Cardiac muscle cell (in vitro differentiated cells and primary cell): ENCODE data around the gene E2F8. TPM values are rescaled to one million over a fixed set of nuclear protein-coding genes. Genes with fewer than 3 reads are reported as not detected.
"Not testable (repeated sequence)": the region's sequence is repeated elsewhere in the genome, so short reads cannot be mapped to it uniquely, and the experiment has no call there.

Experiments used
- DNase-seq, 2 donors: peaks; one replicate each; pipeline versions ENCODE4 v3.0.0 to v3.0.0-alpha.2; 2010 to 2017; ENCODE audit warnings: low read depth in 1 of 2, low spot score in 1 of 2
- H3K27ac ChIP-seq: fragments of 200-600 bp; sonication (generic); 2 replicates; pipeline ENCODE4 v1.5.1; 2016
- H3K27me3 ChIP-seq: fragments of 200-600 bp; sonication (generic); 2 replicates; pipeline ENCODE4 v1.6.0; 2016; ENCODE audit warnings: control low read depth
- H3K36me3 ChIP-seq: fragments of 200-600 bp; sonication (generic); 2 replicates; pipeline ENCODE4 v1.5.1; 2016; ENCODE audit warnings: control low read depth
- H3K4me1 ChIP-seq: fragments of 200-600 bp; sonication (generic); 2 replicates; pipeline ENCODE4 v1.8.1; 2017; ENCODE audit warnings: low read depth, mild to moderate bottlenecking, mixed run types
- H3K4me3 ChIP-seq: fragments of 200-600 bp; sonication (generic); 2 replicates; pipeline ENCODE4 v1.5.1; 2016; ENCODE audit warnings: mild to moderate bottlenecking
- H3K9me3 ChIP-seq: fragments of 200-600 bp; sonication (generic); 2 replicates; pipeline ENCODE4 v1.5.1; 2017; ENCODE audit warnings: low read depth, mild to moderate bottlenecking, control low read depth
- polyA plus RNA-seq: library from polyadenylated mRNA; unstranded; fragments of >200 nt; fragmentation: Nextera tagmentation; extraction: Ambion mirVana; gene quantifications from 2 replicates; pipeline ENCODE4 v1.2.1, GENCODE V29; 2016
- total RNA-seq: library from RNA; depleted of rRNA; stranded (reverse); fragments of >200 nt; gene quantifications from 2 replicates; pipeline ENCODE4 v1.2.3, GENCODE V29; 2016
- TF ChIP-seq, protein P1 (sequence below): IDR thresholded peaks from 2 replicates; pipeline ENCODE4 v1.5.1; 2012; ENCODE audit warnings: low read depth, mild to moderate bottlenecking, low read length

Gene E2F8
- total and polyA plus RNA-seq, 2 experiments from 2014 or later: 5.8 to 11.2 TPM

DNA sequence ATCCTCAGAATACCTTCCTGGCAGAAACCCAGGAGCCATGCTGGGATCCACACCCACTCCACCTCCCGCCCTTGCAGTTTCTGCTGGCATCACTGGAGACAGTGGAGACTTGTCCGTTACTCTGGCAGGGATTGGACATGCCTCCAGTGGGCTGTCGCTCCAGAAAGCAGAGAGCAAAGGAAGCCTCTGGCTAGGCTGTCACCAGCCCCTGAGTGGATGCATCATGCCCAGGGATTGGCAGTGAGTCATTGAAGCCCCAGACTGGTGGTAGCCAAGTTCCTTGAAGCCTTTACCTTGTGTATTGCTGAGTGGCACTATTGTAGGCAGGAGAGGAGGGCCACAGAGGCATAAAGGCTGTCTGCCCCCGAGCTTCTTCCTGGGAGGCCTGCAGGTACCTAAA, 34.8 kb upstream of the E2F8 start:
- no peaks in the 10 kb centered on the region for H3K27me3 ChIP-seq
- no peaks in the 10 kb centered on the region for H3K9me3 ChIP-seq
- no peaks in the 10 kb centered on the region for H3K36me3 ChIP-seq
- no peak overlapping the region for H3K27ac ChIP-seq
- DNase-seq: no peak
- TF ChIP-seq, protein P1, sequence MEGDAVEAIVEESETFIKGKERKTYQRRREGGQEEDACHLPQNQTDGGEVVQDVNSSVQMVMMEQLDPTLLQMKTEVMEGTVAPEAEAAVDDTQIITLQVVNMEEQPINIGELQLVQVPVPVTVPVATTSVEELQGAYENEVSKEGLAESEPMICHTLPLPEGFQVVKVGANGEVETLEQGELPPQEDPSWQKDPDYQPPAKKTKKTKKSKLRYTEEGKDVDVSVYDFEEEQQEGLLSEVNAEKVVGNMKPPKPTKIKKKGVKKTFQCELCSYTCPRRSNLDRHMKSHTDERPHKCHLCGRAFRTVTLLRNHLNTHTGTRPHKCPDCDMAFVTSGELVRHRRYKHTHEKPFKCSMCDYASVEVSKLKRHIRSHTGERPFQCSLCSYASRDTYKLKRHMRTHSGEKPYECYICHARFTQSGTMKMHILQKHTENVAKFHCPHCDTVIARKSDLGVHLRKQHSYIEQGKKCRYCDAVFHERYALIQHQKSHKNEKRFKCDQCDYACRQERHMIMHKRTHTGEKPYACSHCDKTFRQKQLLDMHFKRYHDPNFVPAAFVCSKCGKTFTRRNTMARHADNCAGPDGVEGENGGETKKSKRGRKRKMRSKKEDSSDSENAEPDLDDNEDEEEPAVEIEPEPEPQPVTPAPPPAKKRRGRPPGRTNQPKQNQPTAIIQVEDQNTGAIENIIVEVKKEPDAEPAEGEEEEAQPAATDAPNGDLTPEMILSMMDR: no peak
- H3K4me3 ChIP-seq: no peak overlapping the region
- H3K4me1 ChIP-seq: no peaks in the 10 kb centered on the region

DNA sequence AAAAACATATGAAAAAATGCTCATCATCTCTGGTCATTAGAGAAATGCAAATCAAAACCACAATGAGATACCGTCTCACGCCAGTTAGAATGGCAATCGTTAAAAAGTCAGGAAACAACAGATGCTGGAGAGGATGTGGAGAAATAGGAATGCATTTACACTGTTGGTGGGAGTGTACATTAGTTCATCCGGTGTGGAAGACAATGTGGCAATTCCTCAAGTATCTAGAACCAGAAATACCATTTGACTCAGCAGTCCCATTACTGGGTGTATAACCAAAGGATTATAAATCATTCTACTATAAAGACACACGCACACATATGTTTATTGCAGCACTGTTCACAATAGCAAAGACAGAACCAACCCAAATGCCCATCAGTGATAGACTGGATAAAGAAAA, 32.5 kb upstream of the E2F8 start:
- DNase-seq: peak in 1 of 2 donors; percentile 24
- not testable (repeated sequence) for H3K36me3 ChIP-seq, H3K9me3 ChIP-seq, H3K4me3 ChIP-seq, H3K27me3 ChIP-seq, H3K27ac ChIP-seq, H3K4me1 ChIP-seq

DNA sequence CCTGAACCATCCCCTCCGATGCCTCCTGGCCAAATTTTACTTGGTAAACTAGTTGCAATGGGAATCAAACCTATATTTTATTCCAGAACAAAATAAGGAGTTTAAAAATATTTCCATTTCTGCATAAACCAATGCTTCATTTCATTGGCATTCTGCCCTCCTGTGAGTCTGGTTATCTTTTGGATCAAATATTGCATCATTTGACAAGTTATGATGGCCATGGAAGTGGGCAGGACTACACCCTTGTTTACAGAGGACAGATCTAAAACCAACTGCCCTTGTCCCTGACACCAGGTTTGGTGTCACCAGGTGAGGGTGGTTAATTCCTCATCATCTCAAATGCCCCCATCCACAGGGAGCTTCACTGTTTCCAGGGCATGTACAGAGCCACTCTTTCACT, 28.2 kb upstream of the E2F8 start:
- Histone ChIP-seq H3K27ac (no peak overlapping the region), H3K9me3 (no peaks in the 10 kb centered on the region), H3K4me1 (peaks cover 5% of the 10 kb centered on the region), H3K4me3 (no peak overlapping the region), H3K36me3 (no peaks in the 10 kb centered on the region), H3K27me3 (no peaks in the 10 kb centered on the region)
- TF ChIP-seq, protein P1: no peak
- DNase-seq: no peak

DNA sequence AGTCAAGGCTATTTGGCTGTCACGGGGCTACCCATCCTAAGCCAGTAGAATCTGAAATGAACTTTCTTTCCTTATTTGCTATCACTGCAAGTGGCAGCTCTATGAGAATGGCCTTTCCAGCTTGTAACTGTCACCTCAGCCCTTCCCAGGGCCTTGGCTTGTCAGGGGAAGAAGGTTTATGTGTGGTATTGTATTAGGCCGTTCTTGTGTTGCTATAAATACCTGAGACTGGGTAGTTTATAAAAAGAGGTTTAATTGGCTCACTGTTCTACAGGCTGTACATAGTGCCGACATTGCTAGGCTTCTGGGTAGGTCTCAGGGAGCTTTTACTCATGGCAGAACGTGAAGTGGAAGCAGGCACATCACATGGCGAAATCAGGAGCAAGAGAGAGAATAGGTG, 26.8 kb upstream of the E2F8 start:
- Histone ChIP-seq H3K4me3 (no peak overlapping the region), H3K36me3 (no peaks in the 10 kb centered on the region), H3K4me1 (peaks cover 5% of the 10 kb centered on the region), H3K27me3 (no peaks in the 10 kb centered on the region), H3K27ac (peak overlapping the region; percentile 36), H3K9me3 (no peaks in the 10 kb centered on the region)
- no peak for DNase-seq
- TF ChIP-seq, protein P1: no peak

DNA sequence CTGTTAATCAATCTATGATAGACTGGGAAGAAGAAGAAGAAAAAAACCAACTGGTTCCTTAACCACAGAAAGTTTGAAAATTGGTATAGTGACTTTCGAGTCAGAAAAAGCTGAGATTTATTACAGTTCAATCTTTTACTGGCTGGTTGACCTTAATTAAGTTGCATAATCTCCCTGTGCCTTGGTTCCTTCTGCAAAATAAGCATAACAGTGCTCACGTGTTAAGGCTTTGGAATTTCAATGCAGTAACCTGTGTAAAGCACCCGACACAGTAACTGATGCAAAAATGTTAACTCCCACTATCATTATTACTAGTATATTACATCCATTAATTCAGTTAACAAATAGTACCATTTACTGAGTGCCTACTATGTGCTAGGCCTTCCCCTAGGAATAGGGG, 22.6 kb upstream of the E2F8 start:
- Histone ChIP-seq H3K27ac (no peak overlapping the region), H3K36me3 (no peaks in the 10 kb centered on the region), H3K9me3 (no peaks in the 10 kb centered on the region), H3K4me3 (no peak overlapping the region), H3K27me3 (no peaks in the 10 kb centered on the region), H3K4me1 (peaks cover 5% of the 10 kb centered on the region)
- DNase-seq: no peak
- TF ChIP-seq, protein P1: no peak

DNA sequence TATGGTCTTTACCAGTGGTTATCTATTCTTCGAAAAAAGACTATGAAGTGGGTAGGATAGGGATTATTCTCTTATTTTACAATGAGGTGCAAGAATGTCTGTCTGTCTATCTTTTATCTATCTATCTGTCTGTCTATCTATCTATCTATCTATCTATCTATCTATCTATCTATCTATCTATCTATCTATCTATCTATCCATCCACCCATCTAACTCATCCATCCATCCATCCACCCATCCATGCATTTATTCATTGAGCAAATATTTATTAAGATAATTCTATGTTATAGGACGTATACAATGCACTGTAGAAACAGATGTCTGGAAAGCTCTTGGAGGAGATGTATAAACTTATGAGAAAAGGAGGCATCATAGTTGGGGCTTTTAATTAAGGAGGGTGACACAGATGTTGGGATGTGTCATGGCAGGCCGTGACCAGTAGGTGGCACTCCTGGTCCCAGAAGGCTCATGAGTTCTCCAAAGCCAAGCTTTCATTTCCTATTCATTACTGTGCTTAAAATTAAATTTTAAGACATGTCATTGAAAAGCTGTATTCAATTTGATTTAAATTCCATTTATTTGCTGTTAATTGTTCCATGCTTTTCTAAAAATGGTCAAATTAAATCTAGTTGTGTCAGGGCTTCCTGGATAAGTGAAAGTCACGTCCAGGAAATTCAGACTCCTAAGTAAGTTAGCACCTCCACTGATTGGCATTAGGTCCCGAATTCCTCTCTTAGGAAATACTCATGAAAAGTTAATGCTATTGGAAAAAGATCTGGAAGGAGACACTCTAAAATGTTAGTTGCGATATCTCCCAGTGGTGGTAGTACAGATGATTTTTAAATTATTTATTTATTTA, 19.0 kb upstream of the E2F8 start:
- H3K4me1 ChIP-seq: no peaks in the 10 kb centered on the region
- no peak overlapping the region for H3K27ac ChIP-seq
- peak; percentile 73 to 74 for DNase-seq
- TF ChIP-seq, protein P1: peak; percentile 97
- no peaks in the 10 kb centered on the region for H3K36me3 ChIP-seq
- H3K9me3 ChIP-seq: no peaks in the 10 kb centered on the region
- H3K4me3 ChIP-seq: no peak overlapping the region
- no peaks in the 10 kb centered on the region for H3K27me3 ChIP-seq
